ENCODE results near the gene TMEM9B.
A peak's percentile ranks its signal among the peaks of the same experiment; 100 is the strongest.
"Not testable (repeated sequence)": the region's sequence is repeated elsewhere in the genome, so short reads cannot be mapped to it uniquely, and the experiment has no call there.

TMEM9B gene

GRCh38 chr11:8971924-8972316 lies 7.7 kb upstream of the TMEM9B start:
- no peak for DNase-seq (ENCODE audit: low read depth)

- DNase-seq (ENCODE audit: low read depth), result no peak
Measured at GRCh38 chr11:8971196-8971923, 7.1 kb upstream of the TMEM9B start.

- DNase-seq (ENCODE audit: low read depth), result no peak
Measured at GRCh38 chr11:8967184-8967583, 2.9 kb upstream of the TMEM9B start.

GRCh38 chr11:8963569-8964323 lies 496 bp downstream of the TMEM9B start:
- peak; percentile 60 for DNase-seq (ENCODE audit: low read depth)

GRCh38 chr11:8962841-8963240 lies 1.4 kb downstream of the TMEM9B start:
- DNase-seq (ENCODE audit: low read depth), result no peak

- DNase-seq (ENCODE audit: low read depth), result no peak
Measured at GRCh38 chr11:8961401-8961800, 2.8 kb downstream of the TMEM9B start.

GRCh38 chr11:8959546-8960166 lies 4.6 kb downstream of the TMEM9B start:
- DNase-seq (ENCODE audit: low read depth), result no peak

- no peak for DNase-seq (ENCODE audit: low read depth)
Measured at GRCh38 chr11:8956860-8957259, 7.4 kb downstream of the TMEM9B start.

GRCh38 chr11:8948886-8949285 lies 15.4 kb downstream of the TMEM9B start:
- no peak for DNase-seq (ENCODE audit: low read depth)

- no peak for DNase-seq (ENCODE audit: low read depth)
Measured at GRCh38 chr11:8947230-8947943, 16.9 kb downstream of the TMEM9B start.

- no peak for DNase-seq (ENCODE audit: low read depth)
Measured at GRCh38 chr11:8942518-8943066, 21.6 kb downstream of the TMEM9B start, which contains the start of gene ASCL3. Gene ASCL3 (minus strand): TSS chr11:8943016. CDS start chr11:8938161, 4,855 bp downstream.

- DNase-seq (ENCODE audit: low read depth), result no peak
Measured at GRCh38 chr11:8941341-8942103, 22.7 kb downstream of the TMEM9B start.

- no peak for DNase-seq (ENCODE audit: low read depth)
Measured at GRCh38 chr11:8937659-8938058, 26.6 kb downstream of the TMEM9B start.

- DNase-seq (ENCODE audit: low read depth), result no peak
Measured at GRCh38 chr11:8937159-8937558, 27.1 kb downstream of the TMEM9B start.

- not testable (repeated sequence) for DNase-seq (ENCODE audit: low read depth)
Measured at GRCh38 chr11:8935789-8936188, 28.5 kb downstream of the TMEM9B start.

- no peak for DNase-seq (ENCODE audit: low read depth)
Measured at GRCh38 chr11:8934742-8935488, 29.3 kb downstream of the TMEM9B start.

- no peak for DNase-seq (ENCODE audit: low read depth)
Measured at GRCh38 chr11:8933931-8934330, 30.3 kb downstream of the TMEM9B start.

- DNase-seq (ENCODE audit: low read depth), result no peak
Measured at GRCh38 chr11:8932564-8933180, 31.6 kb downstream of the TMEM9B start, which contains the start of gene C11orf16. Gene C11orf16 (minus strand): TSS chr11:8932947. CDS start chr11:8932308, 639 bp downstream.

- DNase-seq (ENCODE audit: low read depth), result no peak
Measured at GRCh38 chr11:8930456-8931175, 33.6 kb downstream of the TMEM9B start.

Measured in activated T-cell treated with anti-CD3 and anti-CD28 coated beads for 1 hour (primary cell).